K562 (cell line): ENCODE measurements around the gene SLC27A2. TPM values are rescaled to one million over a fixed set of nuclear protein-coding genes. Genes with fewer than 3 reads are reported as not detected.

ENCODE experiments used
- ATAC-seq: fragments of 200-7000 bp; cut with Tn5 transposase; 3 replicates; pipeline ENCODE4 v1.9.1; 2020; ENCODE audit warnings: moderate library complexity
- BruUV-seq: library from RNA; stranded (reverse); fragments of 400-500 nt; replicated peaks from 2 replicates; lab custom pipeline; 2021; lab: Mats Ljungman, UMichigan
- CTCF ChIA-PET: fragments of 300-600 bp; formaldehyde crosslinking; extraction: SDS; loops from one replicate; lab custom pipeline; 2021; ENCODE audit warnings: low intra/inter-chr PET ratio; lab: Yijun Ruan, JAX
- POLR2A ChIA-PET: fragments of 300-600, 350-650 bp; sonication (Branson Sonifier 250); formaldehyde crosslinking; extraction: SDS; loops from one replicate; lab custom pipeline; 2021; ENCODE audit warnings: antibody characterized with exemption, inconsistent platforms; lab: Yijun Ruan, JAX
- DNase-seq, 4 experiments: peaks; one replicate each; pipeline versions ENCODE4 v3.0.0 to v3.0.0-alpha.2; 2011 to 2018; ENCODE audit warnings: low spot score in 3 of 4, mixed read lengths in 3 of 4; ENCODE audit errors: extremely low read depth in 1 of 4
- FAIRE-seq: peaks from 2 replicates; lab custom pipeline; 2011; peaks lifted over from hg19 to GRCh38; lab: Jason Lieb, UNC
- H2AFZ ChIP-seq: 2 replicates; pipeline ENCODE4 v1.6.0; 2011; ENCODE audit warnings: low read depth, low read length, control low read depth, inconsistent platforms
- H3K27ac ChIP-seq: fragments of 200-600 bp; 3 replicates; pipeline ENCODE4 v1.8.0; 2011; ENCODE audit warnings: low read depth, mild to moderate bottlenecking, control low read depth, inconsistent platforms, low read length, moderate library complexity, mixed read lengths; ENCODE audit errors: extremely low read depth
- H3K27me3 ChIP-seq, 2 experiments: fragments of 300-600 bp in 1 of 2; 2 replicates in 1 of 2; 3 replicates in 1 of 2; pipeline versions ENCODE4 v1.6.0 to v1.8.0; 2011; ENCODE audit warnings: inconsistent platforms in 2 of 2, low read length in 2 of 2, mild to moderate bottlenecking in 1 of 2, mixed read lengths in 1 of 2, moderate library complexity in 1 of 2; ENCODE audit not compliant: control insufficient read depth in 2 of 2, insufficient read depth in 2 of 2
- H3K36me3 ChIP-seq: fragments of 300-600 bp; 3 replicates; pipeline ENCODE4 v1.8.0; 2011; ENCODE audit warnings: mild to moderate bottlenecking, low read length, inconsistent platforms; ENCODE audit not compliant: control insufficient read depth, insufficient read depth
- H3K4me1 ChIP-seq, 2 experiments: fragments of 200-600 bp in 1 of 2; replicated peaks in 1 of 2; 2 replicates in 1 of 2; 3 replicates in 1 of 2; pipeline versions ENCODE4 v1.5.1 to v1.8.0; 2011; ENCODE audit warnings: inconsistent platforms in 2 of 2, low read length in 2 of 2, mild to moderate bottlenecking in 1 of 2, mixed read lengths in 1 of 2, moderate library complexity in 1 of 2; ENCODE audit not compliant: control insufficient read depth in 2 of 2, insufficient read depth in 2 of 2
- H3K4me2 ChIP-seq: 2 replicates; pipeline ENCODE4 v1.6.1; 2011; ENCODE audit warnings: low read length, control low read depth, inconsistent platforms, mixed read lengths; ENCODE audit not compliant: insufficient read depth
- H3K4me3 ChIP-seq: fragments of 200-600 bp; sonication (generic), shearing (Covaris generic); 2 replicates; pipeline ENCODE4 v1.5.1; 2016; ENCODE audit warnings: control low read depth, inconsistent platforms
- H3K79me2 ChIP-seq: fragments of 200-600 bp; 3 replicates; pipeline ENCODE4 v1.8.0; 2011; ENCODE audit warnings: low read length, inconsistent platforms; ENCODE audit not compliant: control insufficient read depth, insufficient read depth
- H3K9ac ChIP-seq, 2 experiments: 2 replicates each; pipeline versions ENCODE4 v1.6.0 to v1.6.1; 2011; ENCODE audit warnings: low read depth in 2 of 2, low read length in 2 of 2, control low read depth in 1 of 2, inconsistent platforms in 1 of 2, mild to moderate bottlenecking in 1 of 2, mixed read lengths in 1 of 2; ENCODE audit not compliant: insufficient read depth in 1 of 2
- H3K9me1 ChIP-seq: one replicate; pipeline ENCODE4 v1.6.0; 2011; ENCODE audit warnings: inconsistent platforms, mild to moderate bottlenecking, low read length, moderate library complexity; ENCODE audit not compliant: control insufficient read depth, insufficient read depth
- H3K9me3 ChIP-seq: replicated peaks from 2 replicates; pipeline ENCODE4 v1.5.1; 2011; ENCODE audit warnings: low read depth, low read length, inconsistent platforms; ENCODE audit not compliant: control insufficient read depth, insufficient read depth
- H4K20me1 ChIP-seq: replicated peaks from 2 replicates; pipeline ENCODE4 v1.6.1; 2011; ENCODE audit warnings: low read length, inconsistent platforms, mixed read lengths; ENCODE audit not compliant: control insufficient read depth, insufficient read depth
- NEUROD1 ChIP-seq: fragments of 150-350 bp; IDR thresholded peaks from 2 replicates; pipeline ENCODE4 v1.6.1; 2014; ENCODE audit warnings: borderline replicate concordance, low read length, low read depth; ENCODE audit not compliant: partially characterized antibody
- ZNF311 ChIP-seq: fragments of 250-450 bp; sonication (Bioruptor Pico); IDR thresholded peaks from 2 replicates; pipeline ENCODE4 v1.4.0; 2020; ENCODE audit warnings: mild to moderate bottlenecking, moderate library complexity
- ZNF79 ChIP-seq: fragments of 250-450 bp; sonication (Bioruptor Pico); IDR thresholded peaks from 2 replicates; pipeline ENCODE4 v1.4.0; 2020; ENCODE audit warnings: low read depth, mild to moderate bottlenecking, moderate library complexity
- WGBS: fragments of 100-300 bp; shearing (Covaris generic); methylation state at CpG from one replicate; pipeline ENCODE4 v1.1.6; 2016; ENCODE audit warnings: low coverage, mixed read lengths; ENCODE audit not compliant: insufficient coverage; ENCODE audit errors: missing lambda C conversion rate; 5-methylcytosine and 5-hydroxymethylcytosine counted together
- in situ Hi-C: fragments of 300-500 bp; cut with MboI; formaldehyde crosslinking; loops from 4 replicates; pipeline ENCODE4 v1.15.0; 2018; ENCODE audit warnings: inconsistent platforms, mixed read lengths
- intact Hi-C: fragments of 100-400 bp; cut with micrococcal nuclease; formaldehyde crosslinking; loops from 2 replicates; pipeline ENCODE4 v1.14.2; 2022
- polyA plus RNA-seq, 8 experiments: library from polyadenylated mRNA; depleted of rRNA in 4 of 8; stranded (reverse) in 5 of 8; unstranded in 3 of 8; fragments of >200 nt; fragmentation: Nextera tagmentation in 2 of 8; fragmentation: Illumina TruSeq in 1 of 8; extraction: Ambion mirVana in 2 of 8; extraction: Trizol in 1 of 8; gene quantifications; 2 replicates each; pipeline versions ENCODE4 v1.2.1 to v1.2.3, GENCODE V29; 2011 to 2014; ENCODE audit warnings: inconsistent platforms in 1 of 8, missing spikeins in 1 of 8
- total RNA-seq, 7 experiments: library from RNA; depleted of rRNA in 6 of 7; stranded (reverse); fragments of >200 nt in 6 of 7; fragmentation: Illumina TruSeq in 2 of 7; extraction: Trizol in 2 of 7; gene quantifications; 2 replicates each; pipeline versions ENCODE4 v1.2.1 to v1.2.3, GENCODE V29; 2011 to 2021; ENCODE audit warnings: low replicate concordance in 1 of 7
- TF ChIP-seq, protein P1 (sequence below): fragments of 250-450 bp; sonication (Bioruptor Pico); IDR thresholded peaks from 2 replicates; pipeline ENCODE4 v1.4.0; 2020; ENCODE audit warnings: mild to moderate bottlenecking
- TF ChIP-seq, protein P2 (sequence below): sonication (generic); formaldehyde crosslinking; IDR thresholded peaks from 2 replicates; pipeline ENCODE4 v1.8.1; 2022; ENCODE audit warnings: missing genetic modification reagents

Gene SLC27A2
- total and polyA plus RNA-seq, 9 of the 15 experiments (the other 6 are each of a cell fraction or from before 2014, with no cell fraction given), result 4.9 to 38.0 (median 22.7) TPM

DNA sequence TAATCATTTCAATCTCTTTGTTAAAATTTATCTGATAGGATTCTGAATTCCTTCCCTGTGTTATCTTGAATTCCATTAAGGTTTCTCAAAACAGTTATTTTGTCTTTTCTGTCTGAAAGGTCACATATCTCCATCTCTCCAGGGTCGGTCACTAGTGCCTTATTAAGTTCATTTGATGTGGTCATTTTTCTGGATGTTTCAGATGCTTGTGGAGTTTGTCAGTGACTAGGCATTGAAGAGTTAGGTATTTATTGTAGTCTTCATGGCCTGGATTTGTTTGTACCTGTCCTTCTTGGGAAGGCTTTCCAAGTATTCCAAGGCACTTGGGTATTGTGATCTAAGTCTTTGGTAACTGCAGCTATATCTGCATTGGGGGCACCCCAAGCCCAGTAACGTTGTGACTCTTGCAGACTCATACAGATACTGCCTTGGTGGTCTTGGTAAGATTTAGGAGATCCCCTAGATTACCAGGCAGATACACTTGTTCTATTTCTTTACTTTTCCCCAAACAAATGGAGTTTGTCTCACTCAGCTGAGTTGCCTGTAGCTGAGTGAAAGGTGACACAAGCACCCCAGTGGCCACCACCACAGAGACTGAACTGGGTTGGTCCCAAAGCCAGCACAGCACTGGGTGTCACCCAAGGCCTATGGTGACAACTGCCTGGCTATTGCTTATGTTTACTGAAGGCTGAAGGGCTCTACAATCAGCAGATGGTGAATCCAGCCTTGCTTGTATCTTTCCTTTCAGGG lies 18.9 kb upstream of the SLC27A2 start:
- CTCF ChIA-PET, result no interaction called here
- H3K9me1 ChIP-seq, result no peaks in the 10 kb centered on the region
- POLR2A ChIA-PET, result no interaction called here
- no peak for DNase-seq
- H3K4me2 ChIP-seq, result no peak overlapping the region
- no TSS peak for BruUV-seq
- H3K9ac ChIP-seq, result no peak overlapping the region
- FAIRE-seq, result no peak
- H3K27me3 ChIP-seq, result no peaks in the 10 kb centered on the region
- H2AFZ ChIP-seq, result no peak overlapping the region
- no peaks in the 10 kb centered on the region for H4K20me1 ChIP-seq
- intact Hi-C loops (no loop called here), in situ Hi-C loops (no loop called here)
- H3K9me3 ChIP-seq, result no peaks in the 10 kb centered on the region
- TF ChIP-seq, protein P1, sequence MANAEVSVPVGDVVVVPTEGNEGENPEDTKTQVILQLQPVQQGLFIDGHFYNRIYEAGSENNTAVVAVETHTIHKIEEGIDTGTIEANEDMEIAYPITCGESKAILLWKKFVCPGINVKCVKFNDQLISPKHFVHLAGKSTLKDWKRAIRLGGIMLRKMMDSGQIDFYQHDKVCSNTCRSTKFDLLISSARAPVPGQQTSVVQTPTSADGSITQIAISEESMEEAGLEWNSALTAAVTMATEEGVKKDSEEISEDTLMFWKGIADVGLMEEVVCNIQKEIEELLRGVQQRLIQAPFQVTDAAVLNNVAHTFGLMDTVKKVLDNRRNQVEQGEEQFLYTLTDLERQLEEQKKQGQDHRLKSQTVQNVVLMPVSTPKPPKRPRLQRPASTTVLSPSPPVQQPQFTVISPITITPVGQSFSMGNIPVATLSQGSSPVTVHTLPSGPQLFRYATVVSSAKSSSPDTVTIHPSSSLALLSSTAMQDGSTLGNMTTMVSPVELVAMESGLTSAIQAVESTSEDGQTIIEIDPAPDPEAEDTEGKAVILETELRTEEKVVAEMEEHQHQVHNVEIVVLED (CRISPR knock-in tag), result no peak
- TF ChIP-seq ZNF311, result no peak
- no peak for TF ChIP-seq NEUROD1
- TF ChIP-seq, protein P2, sequence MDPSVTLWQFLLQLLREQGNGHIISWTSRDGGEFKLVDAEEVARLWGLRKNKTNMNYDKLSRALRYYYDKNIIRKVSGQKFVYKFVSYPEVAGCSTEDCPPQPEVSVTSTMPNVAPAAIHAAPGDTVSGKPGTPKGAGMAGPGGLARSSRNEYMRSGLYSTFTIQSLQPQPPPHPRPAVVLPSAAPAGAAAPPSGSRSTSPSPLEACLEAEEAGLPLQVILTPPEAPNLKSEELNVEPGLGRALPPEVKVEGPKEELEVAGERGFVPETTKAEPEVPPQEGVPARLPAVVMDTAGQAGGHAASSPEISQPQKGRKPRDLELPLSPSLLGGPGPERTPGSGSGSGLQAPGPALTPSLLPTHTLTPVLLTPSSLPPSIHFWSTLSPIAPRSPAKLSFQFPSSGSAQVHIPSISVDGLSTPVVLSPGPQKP (CRISPR knock-in tag), result no peak
- TF ChIP-seq ZNF79 (CRISPR knock-in tag), result no peak
- H3K79me2 ChIP-seq, result no peaks in the 10 kb centered on the region
- ATAC-seq, result no peak
- no peaks in the 10 kb centered on the region for H3K36me3 ChIP-seq
- H3K4me1 ChIP-seq, result no peaks in the 10 kb centered on the region; a peak in 1 of 5 replicates
- WGBS, result 35% methylated on average over 2 of the region's 2 CpGs
- H3K27ac ChIP-seq, result no peak overlapping the region
- no peak overlapping the region for H3K4me3 ChIP-seq
